Stimulated activated CD8-positive, alpha-beta memory T cell treated with anti-CD3 and anti-CD28 coated beads, Interleukin-4, amount 100 ng/mL, for 4 hours (primary cell): ENCODE data around the gene RNASET2.
"Not testable (repeated sequence)": the region's sequence is repeated elsewhere in the genome, so short reads cannot be mapped to it uniquely, and the experiment has no call there.

Experiments
- DNase-seq, 2 donors: peaks; one replicate each; pipeline ENCODE4 v3.0.0-alpha.2; 2020; ENCODE audit warnings: low read depth in 2 of 2, low spot score in 1 of 2

RNASET2 gene

GRCh38 chr6:166948724-166949123 is 7.6 kb downstream of the RNASET2 start:
- not testable (repeated sequence) for DNase-seq

DNA sequence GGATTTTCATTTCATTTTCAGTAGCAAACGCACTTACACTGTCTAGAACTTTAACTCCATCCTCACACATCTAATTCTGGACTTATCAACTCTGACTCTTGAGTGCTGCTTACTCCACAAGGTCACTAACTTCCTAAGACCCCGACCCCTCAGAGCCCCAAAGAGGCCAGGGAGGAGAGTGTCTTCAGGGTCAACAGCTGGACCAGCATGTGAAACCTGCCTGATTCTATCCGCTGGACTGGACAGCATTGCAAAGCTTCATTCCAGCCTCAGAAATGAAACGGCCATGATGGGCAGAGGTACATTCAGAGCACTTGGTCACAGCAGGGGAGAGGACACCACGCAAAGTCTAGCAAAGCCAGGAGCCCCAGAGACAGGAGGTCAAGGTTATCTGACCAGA is 9.1 kb downstream of the RNASET2 start:
- DNase-seq: no peak

GRCh38 chr6:166946125-166946524 is 10.2 kb downstream of the RNASET2 start:
- DNase-seq: no peak

DNA sequence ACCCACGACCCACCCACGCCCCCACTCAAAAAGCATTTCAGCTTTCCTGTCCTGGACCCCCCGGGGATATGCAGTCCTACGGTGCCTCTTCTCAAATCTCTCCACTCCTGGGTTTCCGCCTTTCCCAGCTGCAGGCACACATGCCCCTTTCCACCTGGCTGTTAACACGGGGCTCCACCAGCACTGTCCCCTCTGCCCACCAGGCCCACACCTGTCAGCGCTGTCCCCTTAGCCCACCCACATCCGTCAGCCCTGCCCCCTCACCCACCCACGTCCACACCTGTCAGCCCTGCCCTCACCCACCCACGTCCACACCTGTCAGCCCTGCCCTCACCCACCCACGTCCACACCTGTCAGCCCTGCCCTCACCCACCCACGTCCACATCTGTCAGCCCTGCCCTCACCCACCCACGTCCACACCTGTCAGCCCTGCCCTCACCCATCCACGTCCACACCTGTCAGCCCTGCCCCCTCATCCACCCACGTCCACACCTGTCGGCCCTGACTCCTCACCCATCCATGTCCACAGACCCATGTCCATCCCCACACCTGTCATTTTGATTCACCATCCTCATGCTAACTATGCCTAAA is 11.6 kb downstream of the RNASET2 start:
- no peak for DNase-seq

GRCh38 chr6:166942393-166943168 is 13.8 kb downstream of the RNASET2 start:
- no peak for DNase-seq

- no peak for DNase-seq
These were observed 15.7 kb downstream of the RNASET2 start for GRCh38 chr6:166940643-166941068.

- no peak for DNase-seq
These were observed 16.5 kb downstream of the RNASET2 start for GRCh38 chr6:166939894-166940293.

DNA sequence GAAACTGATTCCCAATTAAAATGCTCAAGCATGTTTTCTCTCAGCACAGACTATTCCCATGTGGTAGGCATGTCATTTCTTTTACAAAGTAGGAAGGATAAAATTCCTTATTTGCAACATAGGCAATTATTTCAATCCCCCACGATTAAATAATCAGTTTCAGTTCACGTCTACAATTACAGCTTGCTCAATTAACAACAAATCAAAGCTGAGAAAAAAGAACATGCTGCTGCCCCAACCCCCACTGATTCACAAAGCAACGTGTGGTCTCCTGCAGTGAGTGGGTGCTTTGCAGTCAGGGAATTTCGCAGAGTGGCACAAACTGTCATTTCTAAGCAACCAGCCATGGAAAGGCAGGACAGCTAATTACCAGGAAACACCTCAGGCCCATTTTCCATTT is 17.0 kb downstream of the RNASET2 start:
- no peak for DNase-seq

- DNase-seq: no peak
These were observed 17.6 kb downstream of the RNASET2 start for GRCh38 chr6:166938704-166939103.

GRCh38 chr6:166938150-166938549 is 18.2 kb downstream of the RNASET2 start:
- no peak for DNase-seq

GRCh38 chr6:166937746-166938145 is 18.6 kb downstream of the RNASET2 start:
- DNase-seq: no peak

DNA sequence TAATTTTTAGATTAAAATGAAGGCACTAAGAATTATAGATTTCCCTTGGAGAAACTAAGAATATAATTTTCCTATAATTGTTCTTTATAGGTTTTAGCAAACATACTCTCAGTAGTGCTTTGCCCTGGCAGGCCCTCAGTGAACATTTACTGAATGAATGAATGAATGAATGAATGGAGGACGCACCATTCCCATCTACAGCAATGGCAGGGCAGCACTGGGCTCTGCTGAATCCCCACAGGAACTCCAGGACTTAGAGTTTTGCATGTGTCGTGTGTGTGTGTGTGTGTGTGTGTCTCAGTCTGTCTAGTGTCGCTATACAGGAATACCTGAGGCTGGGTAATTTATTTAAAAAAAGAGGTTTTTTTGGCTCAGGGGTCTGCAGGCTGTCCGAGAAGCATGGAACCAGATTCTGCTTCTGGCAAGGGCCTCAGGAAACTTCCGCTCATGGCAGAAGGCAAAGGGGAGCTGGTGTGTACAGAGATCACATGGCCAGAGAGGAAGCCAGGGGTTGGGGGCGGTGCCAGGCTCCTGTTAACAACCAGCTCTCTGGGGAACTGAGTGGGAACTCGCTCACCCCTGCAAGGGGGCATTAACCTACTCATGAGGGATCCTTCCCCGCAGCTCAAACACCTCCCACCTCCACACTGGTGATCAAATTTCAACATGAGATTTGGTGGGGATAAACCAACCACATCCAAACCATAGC is 20.1 kb downstream of the RNASET2 start:
- DNase-seq: no peak

GRCh38 chr6:166935353-166935752 is 21.0 kb downstream of the RNASET2 start:
- no peak for DNase-seq

- DNase-seq: no peak
These were observed 22.2 kb downstream of the RNASET2 start for GRCh38 chr6:166934174-166934573.

DNA sequence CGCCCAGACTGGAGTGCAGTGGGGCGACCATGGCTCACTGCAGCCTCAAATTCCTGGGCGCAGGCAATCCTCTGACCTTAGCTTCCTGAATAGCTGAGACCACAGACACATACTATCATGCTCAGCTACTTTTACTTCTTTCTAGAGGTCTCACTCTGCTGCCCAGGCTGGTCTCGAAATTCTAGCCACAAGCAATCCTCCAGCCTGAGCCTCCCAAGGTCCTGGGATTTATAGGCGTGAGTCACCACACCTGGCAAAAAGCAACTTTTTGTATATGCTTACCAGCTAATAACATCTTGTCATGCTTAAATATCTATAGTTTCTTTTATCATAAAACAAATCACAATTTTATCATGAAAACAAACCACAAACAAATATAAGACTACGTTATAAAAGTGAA is 23.0 kb downstream of the RNASET2 start:
- DNase-seq: no peak

- no peak for DNase-seq
These were observed 23.7 kb downstream of the RNASET2 start for GRCh38 chr6:166932616-166933015.

DNA sequence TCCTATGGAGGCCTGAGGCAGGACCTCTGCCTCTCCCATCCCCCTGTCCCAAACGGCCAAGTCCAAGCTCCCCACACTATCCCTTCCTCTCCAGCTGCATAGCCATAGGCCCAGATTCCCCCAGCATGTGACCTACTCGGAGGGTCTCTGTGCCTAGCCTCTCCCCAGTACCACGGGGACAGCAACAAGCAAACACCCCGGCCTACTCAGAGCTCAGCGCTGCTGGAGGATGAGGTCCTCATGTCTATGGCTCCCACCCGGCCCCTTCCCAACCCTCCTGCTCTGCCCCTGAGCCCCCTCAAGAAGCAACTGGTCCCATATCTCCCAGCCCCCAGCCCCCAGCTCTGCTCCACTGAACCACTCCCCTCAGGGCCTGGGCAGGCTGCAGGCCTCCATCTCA is 24.2 kb downstream of the RNASET2 start:
- no peak for DNase-seq

GRCh38 chr6:166931426-166931970 is 24.9 kb downstream of the RNASET2 start:
- DNase-seq: no peak

DNA sequence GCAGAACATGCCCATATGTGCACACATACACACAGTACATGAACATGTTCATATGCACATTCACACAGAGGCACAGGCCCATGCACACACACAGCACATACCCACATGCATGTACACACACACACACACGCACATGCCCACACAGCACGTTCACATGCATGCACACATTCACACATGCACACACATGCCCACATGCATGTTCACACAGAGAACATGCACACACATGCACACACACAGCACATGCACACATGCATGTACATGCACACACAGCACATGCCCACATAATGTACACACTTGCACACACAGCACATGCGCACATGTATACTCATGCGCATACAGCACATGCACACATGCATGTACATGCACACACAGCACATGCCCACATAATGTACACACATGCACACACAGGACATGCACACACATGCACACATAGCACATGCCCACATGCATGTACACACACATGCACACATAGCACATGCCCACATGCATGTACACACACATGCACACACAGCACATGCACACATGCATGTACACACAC is 25.9 kb downstream of the RNASET2 start:
- no peak for DNase-seq

- DNase-seq: no peak
These were observed 26.7 kb downstream of the RNASET2 start for GRCh38 chr6:166929542-166930189.
